LNCAP (cell line): ENCODE measurements around the gene GTPBP10.

Experiments used
- CTCF ChIP-seq: fragments of 450-650 bp; IDR thresholded peaks from 2 replicates; pipeline ENCODE4 v1.5.1; 2017; ENCODE audit warnings: mild to moderate bottlenecking

The GTPBP10 gene, protein sequence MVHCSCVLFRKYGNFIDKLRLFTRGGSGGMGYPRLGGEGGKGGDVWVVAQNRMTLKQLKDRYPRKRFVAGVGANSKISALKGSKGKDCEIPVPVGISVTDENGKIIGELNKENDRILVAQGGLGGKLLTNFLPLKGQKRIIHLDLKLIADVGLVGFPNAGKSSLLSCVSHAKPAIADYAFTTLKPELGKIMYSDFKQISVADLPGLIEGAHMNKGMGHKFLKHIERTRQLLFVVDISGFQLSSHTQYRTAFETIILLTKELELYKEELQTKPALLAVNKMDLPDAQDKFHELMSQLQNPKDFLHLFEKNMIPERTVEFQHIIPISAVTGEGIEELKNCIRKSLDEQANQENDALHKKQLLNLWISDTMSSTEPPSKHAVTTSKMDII

DNA sequence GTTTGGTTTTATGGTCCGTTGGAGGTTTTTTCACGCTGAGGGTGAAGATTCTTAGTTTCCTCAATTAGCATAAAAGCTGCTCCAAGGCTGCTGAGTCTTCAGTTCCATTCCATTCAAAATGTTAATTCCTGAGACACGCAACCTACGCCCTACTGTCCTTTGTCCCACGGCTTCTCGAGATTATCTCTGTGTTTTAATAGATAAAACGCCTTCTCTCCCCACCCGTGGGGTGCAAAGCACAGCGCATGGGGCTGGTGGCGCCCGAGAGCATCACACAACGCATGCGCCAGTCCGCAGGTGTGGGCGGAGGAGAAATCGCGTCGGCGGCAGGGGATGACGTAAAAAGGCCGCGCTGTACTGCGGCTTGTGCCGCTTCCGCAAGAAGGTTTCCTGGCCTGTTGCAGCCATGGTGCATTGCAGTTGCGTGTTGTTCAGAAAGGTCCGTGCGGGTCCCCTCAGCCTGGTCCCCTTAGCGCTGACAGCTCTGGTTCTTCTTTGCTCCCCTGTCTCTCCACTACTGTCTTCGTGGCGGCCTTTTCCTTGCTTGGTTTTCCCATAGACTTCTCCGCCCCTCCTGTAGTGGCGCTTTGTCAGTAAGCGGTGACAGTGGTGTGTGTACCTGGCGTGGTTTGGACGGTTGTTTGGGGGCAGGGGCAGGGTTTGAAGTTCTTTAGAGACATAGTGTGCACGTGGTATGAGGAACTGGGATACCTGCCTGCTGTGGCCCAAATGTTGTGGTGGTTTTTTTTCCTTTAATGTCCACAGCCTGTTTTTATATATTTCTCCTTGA is at the start of gene GTPBP10:
TSS of gene GTPBP10 (plus strand) at position 381 of the 790 bp plus-strand sequence. CDS start at position 407, 26 bp downstream.
- peak; percentile 85 for TF ChIP-seq CTCF

GRCh38 chr7:90298145-90299038 is 48.1 kb upstream of the GTPBP10 start:
- peak; percentile 68 for TF ChIP-seq CTCF

GRCh38 chr7:90303241-90303640 is 43.3 kb upstream of the GTPBP10 start:
- no peak for TF ChIP-seq CTCF

DNA sequence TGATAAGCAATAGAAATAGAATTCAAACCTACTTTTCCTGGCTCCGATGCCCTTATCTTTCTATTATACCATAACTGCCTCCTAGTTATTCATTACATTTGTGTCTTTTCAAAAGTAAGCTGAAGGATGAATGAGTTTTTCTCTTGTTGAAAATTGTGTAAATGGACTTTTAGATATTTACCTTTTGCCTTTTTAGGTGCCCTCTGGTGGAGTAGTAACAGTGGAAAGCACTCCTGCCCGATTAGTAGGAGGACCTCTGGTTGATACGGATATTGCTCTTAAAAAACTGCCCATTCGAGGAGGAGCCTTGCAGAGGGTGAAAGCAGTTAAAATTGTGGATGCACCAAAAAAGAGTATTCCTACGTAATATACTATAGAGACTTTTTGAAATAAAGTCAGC is 36.6 kb upstream of the GTPBP10 start:
- TF ChIP-seq CTCF = no peak

DNA sequence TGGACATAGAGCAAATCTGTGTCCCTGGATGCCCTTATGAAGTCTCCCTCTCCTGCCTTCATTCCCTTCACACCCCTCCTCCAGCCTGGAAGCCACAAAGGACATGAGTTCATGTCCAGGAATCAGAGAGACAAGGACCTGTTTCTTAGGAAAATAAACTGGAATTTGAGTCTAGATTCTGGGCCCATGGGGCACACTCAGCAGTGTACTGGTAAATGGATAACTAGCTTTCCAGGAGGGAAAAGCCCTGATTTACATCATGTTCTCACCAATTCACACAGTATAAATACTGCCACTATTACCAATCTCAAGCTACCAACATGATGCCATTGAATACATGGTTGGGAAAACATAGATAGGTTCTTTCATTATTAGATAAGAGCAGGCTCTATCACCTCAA is 35.3 kb upstream of the GTPBP10 start:
- TF ChIP-seq CTCF = no peak

GRCh38 chr7:90312745-90313144 is 33.8 kb upstream of the GTPBP10 start:
- TF ChIP-seq CTCF = peak; percentile 39; the same call in 1 of the 2 replicates

DNA sequence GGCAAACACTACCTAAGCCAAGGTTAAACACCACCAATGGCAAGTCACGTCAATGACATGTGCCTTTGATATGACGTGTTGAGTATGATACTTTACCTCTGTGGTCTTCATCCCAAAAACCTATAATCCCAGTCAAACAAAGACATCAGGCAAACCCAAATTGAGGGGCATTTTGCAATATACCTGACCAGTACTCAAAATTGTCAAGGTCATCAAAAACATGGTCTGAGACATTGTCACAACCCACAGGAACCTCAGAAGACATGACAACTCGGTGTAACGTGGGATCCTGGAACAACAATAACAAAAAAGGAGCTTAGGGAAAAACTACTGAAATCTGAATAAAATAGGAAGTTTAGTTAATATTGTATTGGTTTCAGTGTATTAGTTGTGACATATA is 32.6 kb upstream of the GTPBP10 start:
- no peak for TF ChIP-seq CTCF
